HG03378 (cell line): ENCODE data around the gene ENOX1.

ENCODE experiments used
- ATAC-seq: cut with Tn5 transposase; IDR thresholded peaks from one replicate; pipeline ENCODE4 v1.9.1; 2021; ENCODE audit warnings: mild to moderate bottlenecking, moderate library complexity; ENCODE audit not compliant: unreplicated experiment

The ENOX1 gene

DNA sequence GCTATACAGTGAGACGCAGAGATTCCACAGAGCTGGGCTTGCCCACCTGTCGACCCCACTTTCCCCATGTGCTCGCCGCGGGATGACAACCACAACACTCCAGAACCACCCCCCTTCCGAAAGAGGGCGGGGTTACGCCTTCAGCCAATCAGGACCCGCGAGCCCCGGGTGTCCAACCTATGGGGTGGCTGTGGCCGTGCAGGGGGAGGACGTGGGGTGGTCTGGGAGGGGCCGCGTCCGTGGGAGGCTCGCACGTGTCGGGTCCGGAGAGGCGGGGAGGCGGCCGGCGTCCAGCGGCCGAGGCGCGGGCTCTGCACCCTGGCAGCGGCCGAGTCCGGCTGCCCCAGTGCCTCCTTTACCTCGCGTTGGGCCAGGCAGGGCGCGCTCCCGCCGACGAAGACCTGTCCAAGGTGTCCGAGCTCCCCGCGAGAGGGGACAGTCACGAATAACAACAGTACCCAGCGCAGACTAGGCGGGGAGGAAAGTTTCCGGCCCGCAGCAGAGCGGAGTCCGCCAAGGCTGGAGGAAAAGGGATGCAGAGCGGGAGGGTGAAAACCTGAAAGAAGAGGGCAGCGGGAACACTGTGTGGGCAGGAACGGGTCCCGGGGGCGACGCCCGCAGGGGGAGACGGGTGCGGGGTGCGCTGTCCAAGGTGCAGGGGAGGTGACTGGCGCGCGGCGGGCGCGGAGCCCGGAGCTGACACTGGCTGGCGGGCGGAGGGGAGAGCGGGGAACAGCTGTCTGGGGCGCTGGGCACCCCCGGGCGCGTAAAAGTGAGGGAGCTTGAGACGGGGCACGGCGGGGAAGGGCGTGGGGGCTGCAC, 911 bp downstream of the ENOX1 start:
- ATAC-seq: no peak

DNA sequence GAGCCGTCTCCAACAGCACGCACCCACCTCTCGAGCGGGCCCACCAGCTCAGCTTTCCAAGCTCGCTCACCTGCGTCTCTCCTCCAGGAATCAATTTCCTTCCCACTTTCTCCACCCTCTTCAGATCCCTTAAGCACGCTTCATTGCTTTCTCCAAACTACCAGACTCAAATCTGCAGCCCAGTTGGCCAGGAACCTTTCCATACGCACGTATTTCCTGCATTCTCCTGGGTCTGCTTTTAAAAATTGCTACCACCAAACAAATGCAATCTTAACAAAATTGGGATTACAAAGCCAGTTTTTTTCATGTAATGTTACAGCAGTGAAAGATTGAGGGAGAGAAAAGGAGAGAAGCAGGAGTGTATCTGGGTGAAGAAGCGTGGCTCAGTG, 1.5 kb downstream of the ENOX1 start:
- ATAC-seq: no peak

DNA sequence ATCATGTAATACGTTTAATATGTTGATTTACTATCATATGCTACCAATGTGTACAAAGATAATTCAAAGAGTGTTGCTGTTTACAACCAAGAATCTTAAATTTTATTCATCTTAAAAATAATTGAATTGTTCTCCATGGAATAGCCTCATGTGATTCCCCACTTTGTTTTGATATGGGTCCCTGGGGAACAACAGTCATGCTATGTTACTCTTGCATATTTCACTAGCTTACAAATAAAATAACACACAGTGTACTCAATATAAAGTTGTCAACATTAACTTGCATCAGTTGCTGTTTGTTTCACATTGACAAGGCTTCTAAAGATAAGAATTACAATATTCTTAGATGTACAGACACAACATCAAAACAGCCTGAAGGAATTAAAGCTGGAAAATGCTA, 2.3 kb downstream of the ENOX1 start:
- no peak for ATAC-seq

DNA sequence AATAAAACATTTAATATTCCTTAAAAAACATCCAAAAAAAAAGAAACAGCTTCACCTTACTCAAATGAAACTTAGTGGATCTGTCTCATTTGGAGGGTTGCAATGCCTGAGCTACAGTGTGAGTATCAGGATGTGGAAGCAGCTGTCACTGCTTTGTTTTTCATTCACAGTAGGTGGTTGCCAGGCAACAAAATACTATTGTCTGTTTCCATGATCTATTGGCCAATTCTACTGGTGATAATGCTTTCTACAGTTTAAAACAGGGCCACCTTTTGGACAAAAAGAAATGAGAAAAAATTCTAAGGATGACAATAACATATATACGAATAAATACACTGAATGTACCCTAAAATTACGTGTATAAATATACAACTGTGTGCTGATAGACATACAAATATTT, 3.0 kb downstream of the ENOX1 start:
- no peak for ATAC-seq

DNA sequence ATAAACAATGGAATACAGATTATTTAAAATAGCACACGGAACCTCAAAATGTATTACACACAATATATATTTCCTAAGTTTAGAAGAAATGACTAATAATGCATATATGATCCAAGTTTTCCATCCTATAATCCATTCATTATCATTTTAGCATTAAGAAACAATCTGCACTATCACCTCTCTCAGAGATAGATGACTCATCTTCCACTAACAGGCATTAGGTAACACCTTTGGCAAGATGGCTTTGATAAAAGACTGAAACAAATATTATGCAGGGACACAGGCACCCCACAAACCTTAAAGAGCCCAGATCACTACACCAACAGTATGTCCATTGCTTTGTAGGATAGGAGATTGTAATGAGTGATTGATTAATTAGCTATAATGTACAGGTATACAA, 4.1 kb downstream of the ENOX1 start:
- no peak for ATAC-seq

DNA sequence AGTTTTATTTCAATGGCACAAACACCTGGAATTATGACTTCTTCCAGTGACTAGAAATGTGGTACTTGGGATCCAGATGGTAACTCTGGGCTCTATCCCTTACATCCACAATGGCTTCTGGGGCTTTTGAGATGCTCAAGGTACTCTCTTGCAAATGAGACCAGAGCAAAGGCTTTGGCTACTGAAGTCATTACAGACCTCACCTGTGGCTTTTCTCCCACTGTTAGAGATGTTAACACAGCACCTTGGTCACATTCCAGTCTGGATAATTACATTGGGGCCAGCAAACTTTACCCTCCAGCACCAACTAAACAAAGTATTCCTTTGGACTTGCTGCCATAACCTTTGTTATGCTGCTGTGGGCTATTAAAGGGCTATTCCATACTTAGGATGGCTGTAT, 6.1 kb downstream of the ENOX1 start:
- ATAC-seq: no peak

DNA sequence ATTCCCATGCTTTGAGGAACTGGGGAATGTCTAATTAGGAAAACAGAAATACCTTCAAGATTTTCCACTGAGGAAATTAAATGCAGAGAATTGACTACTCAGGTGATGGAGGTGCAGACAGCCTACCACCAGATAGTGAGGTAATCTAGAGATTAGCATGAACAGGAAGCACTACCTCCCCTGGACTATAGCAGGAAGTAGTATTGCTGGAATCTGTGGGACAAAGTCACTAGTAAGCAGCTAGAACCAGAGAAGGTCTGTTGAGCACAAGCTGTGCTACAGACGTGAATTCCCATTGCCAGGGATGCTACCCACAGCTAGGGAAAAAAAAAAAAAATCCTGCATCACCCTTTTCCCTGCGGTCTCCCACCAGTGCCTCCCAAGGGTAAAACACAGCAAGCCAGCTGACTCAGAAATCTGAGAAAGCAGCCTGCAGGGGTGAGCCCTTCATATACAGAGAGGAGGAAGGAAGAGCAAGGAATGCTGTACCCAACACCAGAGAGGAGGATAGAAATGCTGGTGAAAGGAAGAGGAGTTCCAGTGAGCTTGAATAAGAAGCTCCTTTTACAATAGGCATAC, 10.2 kb downstream of the ENOX1 start:
- no peak for ATAC-seq

DNA sequence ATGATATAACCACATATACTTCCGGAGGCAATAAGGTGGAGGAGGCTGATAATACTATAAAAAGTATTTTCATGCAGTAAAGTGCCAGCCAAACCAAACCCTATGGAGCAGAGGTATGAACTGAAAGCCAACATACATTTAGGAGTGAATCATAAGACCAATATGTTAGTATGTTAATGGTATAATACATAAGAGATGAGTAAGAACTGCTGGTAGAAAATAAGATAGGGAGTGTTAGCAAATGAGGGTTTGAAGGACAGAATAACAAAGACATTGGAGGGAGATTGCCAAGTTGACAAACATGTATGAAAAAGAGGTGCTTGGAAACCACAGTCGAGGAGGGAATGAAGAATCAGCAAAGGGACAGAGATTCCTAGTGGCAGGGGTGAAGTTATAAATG, 10.8 kb downstream of the ENOX1 start:
- ATAC-seq: no peak

DNA sequence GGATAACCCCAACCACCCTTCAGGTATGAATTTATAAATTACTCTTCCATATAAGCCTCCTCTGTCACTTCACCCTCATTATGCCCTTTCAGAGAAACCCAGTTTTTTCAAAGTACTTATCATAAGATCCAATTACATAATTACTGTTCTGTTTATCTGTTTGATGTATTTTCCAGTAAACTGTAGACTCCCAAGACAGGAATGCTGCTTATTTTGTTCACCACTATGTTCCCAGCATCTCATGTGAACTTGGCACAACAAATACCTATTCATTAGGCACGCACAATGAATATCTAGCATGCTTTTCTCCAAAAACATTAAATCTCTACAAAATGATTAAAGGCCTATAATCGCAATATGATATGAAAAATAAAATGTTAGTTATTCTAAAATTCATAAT, 13.2 kb downstream of the ENOX1 start:
- no peak for ATAC-seq

DNA sequence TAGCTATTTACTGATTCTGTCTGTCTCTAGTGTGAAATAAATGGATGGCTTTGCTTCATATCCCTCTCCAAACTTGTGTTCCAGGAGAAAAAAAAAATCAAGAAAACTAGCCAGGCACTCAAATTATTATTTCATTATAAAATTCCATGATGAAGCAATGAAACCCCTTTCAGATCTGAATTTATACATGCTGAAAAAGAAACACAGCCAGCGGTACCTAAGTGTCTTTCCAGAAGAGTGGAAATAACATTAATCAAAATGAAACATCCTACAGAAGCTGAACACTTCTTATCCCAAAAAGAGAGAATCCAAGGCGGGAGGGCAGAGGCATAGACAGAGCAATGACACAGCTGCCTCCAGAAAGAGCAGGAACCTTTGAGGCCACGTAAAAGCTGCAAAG, 15.9 kb downstream of the ENOX1 start:
- ATAC-seq: no peak

DNA sequence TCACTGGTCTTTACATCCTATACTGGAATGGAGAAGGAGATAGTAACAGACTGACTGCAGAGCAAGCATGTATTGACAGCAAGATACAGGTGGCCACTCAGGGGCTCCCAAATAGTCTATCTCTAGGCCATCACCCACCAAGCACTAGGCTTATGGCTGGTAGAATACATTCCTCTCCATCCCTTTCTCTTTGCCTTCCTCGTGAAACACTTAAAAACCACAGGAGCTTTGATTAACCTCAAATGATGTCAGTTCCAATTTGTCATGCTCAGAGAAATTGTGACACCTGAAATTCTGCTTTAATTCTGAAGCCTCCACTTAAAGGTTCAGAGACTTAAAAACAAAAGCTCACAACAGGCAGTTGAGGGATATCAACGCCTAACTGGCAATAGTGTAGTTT, 17.2 kb downstream of the ENOX1 start:
- ATAC-seq: no peak

DNA sequence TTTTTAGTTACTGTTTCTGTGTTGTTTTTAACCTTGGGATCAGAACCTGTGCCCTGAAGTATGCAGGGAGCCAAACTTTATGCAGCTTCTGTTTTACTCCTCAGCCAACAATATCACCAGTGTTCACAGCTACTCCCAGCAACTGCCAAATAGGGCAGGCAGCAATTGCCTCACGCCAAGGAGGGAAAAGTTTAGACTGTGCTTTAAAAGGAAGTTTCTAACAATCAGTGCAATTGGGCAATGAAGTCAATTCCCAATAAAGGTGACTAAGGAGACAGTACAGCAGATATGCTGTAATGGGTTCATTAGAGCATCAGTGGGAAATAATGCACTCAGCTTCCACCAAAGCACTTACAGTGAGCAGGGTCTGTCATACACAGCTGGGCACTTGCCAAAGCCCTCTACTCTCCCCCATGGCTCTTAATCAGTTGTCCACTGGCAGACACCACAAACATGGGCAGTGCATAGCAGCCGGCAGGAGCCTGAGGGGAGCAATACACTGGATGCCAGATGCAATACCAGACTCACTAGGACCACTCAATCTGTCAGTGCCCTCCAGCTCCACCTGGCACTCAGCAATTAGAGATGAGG, 19.3 kb downstream of the ENOX1 start:
- ATAC-seq: no peak

DNA sequence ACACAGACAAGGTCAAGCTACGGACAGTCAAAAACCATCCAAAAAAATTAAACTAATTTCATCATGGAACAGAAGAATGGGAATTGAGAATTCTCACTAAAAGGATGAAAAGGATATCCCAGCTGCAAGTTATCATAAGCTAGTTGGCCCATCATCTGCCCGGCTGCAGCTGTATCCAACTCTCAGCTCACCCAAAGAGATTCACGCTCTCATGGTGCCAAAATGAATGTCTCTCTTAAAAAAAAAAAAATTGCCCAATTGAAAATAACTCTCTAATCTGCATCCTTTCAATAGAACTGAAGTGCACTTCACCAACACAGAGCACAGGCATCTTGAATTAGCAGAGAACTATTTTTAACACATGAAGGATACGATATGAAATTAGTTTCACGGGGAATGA, 20.0 kb downstream of the ENOX1 start:
- ATAC-seq: no peak

DNA sequence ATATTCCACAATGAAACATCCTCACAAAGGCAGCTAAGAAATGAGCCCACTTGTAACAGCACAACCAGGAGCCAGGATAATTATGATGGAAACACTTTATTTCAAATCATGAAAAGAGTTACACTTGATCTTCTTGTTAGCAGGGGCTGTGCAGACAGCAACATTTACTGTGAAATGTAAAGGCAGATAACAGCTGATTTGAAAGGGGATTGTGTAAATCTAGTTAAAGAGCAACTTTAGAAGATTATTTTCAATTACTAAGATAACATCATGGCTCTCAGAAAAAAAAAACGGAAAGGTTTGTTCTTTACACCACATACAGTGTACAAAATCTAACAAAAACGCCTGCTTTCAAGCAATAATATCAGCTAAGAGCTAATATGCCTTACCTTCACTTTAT, 22.4 kb downstream of the ENOX1 start:
- no peak for ATAC-seq

DNA sequence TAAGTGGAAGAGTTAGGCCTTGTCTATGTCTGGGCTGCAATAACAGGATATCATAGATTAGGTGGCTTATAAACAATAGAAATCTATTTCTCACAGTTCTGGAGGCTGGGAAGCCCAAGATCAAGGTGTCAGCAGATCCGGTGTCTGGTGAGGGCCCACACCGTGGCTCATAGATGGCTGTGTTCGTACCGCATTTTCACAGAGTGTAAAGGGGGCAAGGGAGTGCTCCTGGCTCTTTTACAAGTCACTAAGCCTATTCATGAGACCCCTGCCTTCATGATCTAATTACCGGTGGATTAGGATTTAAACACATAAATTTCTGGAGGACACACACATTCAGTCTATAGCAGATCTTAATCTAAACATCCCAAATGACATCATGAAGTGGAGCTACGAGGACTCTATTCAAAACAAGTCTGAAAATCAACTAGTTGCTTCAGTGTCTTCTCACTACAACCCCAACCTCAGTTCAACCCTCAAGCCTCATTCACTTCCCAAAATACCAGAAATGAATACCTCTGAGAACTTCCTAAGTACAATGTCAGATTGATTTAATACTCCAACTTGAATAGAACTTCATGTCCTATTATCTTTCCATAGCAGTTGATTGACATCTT, 23.5 kb downstream of the ENOX1 start:
- no peak for ATAC-seq

DNA sequence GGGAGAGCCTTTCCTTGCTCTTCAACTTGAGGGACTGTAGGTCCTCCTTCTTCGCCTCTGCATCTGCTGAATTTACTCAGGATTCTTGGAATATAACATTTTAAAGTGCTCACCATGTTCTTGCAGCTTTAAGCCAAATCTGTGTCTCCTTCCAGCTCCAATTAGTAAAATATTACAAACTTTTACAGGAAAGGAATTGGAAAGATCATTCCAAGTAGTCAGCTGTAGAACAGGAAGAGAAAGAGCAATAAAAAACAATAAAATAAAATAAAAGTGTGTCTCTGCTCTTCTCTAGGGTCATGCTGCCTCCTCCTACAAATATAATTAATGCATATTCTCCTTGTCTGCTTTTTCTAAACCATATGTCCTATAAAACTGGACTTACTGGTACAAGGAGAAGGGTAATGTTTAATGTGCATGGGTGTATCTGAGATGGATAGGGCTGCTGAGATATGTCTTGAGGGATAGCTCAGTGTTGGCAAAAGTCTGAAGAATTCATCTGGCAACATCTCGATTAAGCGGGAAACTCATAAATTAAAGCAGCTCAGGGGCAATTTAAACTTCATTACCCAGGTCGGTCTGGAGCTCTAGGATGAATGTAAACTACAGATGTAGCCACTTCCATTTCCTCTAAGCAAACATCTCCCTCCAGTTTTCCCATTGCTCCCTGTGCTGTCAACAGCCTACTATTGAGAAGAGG, 25.0 kb downstream of the ENOX1 start:
- no peak for ATAC-seq

DNA sequence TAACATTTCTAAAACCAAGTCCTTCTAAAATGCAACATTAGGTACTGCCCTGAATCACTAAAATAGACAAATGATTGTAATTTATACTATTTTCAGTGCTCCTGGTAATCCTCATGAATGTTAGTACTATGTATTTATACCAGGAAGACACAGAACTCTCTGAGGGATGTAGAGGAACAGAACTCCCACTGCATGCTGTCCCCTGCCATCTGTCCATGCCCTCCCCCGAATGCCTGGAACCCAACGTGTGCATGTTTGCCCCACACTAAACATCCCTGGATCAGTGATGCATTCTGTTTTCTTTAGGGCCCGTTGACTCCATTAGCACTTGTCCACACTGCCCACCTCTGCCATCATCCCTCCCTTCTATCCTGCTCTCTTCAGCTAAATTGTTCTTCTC, 26.5 kb downstream of the ENOX1 start:
- ATAC-seq: no peak

DNA sequence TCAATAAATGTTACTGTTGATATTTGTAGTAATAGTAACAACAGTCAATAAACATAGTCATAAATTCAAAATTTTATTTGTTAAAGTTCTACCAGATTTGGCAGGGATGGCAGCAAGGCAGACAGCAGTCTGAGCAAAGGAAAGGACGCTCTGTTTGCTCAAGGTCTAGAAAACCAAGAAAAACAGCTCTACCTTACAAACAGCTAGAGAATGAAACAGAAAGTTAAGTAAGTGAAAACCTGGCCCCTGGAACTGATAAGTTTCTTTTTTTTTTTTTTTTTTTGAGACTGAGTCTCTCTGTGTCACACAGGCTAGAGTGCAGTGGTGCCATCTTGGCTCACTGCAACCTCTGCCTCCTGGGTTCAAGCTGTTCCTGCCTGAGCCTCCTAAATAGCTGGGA, 27.9 kb downstream of the ENOX1 start:
- ATAC-seq: no peak

DNA sequence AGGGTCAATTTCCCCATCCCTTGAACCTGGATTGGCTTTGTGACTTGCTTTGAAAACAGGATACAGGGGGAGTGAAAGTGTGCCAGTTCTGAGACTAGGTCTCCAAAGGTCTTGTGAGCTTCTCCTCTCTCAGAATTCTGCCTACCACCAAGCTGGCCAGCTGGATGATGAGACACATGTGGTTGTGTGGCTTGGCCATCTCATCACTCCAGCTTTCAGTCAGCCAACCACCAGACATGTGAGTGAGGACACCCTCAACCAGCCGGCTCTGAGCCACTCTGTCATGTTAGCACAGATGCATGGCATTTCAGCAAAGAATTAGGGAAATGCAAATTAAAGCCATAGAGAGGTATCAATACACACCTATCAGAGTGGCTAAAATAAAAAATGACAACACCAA, 29.5 kb downstream of the ENOX1 start:
- ATAC-seq: no peak

DNA sequence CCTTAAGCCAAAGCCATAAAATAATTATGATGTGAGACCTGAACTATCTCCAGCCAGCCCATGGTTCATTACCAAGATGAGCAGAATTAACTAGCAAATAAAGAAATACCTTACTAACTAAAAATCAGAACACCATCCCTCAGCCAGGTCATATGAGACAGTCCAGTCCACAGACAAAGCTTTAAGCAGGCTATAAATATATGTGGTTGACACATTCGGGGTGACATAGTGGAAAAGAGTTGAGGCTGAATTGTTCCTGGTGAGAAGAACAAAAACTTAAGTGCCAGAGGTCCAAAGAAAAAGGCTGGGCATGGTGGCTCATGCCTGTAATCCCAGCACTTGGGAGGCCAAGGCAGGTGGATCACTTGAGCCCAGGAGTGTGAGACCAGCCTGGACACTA, 30.9 kb downstream of the ENOX1 start:
- no peak for ATAC-seq

DNA sequence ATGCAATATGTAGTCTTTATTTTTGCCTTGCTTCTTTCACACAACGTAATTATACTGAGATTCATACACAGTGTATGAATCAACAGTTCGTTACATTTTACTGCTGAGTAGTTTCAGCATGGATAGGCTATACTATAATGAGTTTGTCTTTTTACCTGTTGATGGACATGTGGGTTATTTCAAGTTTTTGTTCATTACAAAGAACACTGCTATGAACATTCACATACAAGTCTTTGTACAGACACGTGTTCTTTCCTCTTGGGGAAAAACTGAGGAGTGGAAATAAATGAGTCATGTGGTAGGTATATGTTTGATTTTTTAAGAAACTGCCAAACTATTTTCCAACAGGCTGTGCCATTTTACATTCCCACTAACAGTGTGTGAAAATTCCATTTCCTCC, 35.1 kb downstream of the ENOX1 start:
- no peak for ATAC-seq

DNA sequence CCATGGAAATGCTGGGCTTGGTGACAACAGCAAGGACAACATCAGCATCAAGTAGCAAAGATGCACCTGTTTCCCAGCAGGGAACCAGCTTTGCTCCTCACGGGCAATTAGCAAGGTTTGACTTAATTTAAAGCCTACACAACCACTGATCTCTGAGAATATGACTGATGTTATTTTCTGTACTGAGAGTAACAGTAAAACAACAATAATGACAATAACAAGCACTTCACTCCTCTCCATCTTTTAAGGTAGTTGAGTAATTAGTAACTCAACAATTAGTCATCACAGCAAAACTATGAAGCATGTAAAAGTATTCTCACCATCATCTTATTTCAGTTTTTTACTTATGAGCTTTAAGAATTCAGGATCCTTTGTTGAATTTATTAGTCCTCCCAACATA, 37.3 kb downstream of the ENOX1 start:
- ATAC-seq: no peak
